DOHH2 (cell line): ENCODE data around the gene MAMDC4.

ENCODE experiments used
- H3F3A ChIP-seq: fragments of 200-600 bp; sonication (generic), shearing (Covaris generic); 2 replicates; pipeline ENCODE4 v1.6.0; 2016; ENCODE audit warnings: antibody characterized with exemption, mild to moderate bottlenecking; ENCODE audit not compliant: control insufficient read depth, insufficient read depth
- H3K27ac ChIP-seq: fragments of 200-600 bp; sonication (generic); 2 replicates; pipeline ENCODE4 v1.5.1; 2014; ENCODE audit warnings: low read depth, mild to moderate bottlenecking, low read length, moderate library complexity
- H3K27me3 ChIP-seq: fragments of 200-600 bp; sonication (generic); 2 replicates; pipeline ENCODE4 v1.6.1; 2014; ENCODE audit warnings: mild to moderate bottlenecking, low read length, mixed read lengths; ENCODE audit not compliant: control insufficient read depth
- H3K36me3 ChIP-seq: fragments of 200-600 bp; sonication (generic); 2 replicates; pipeline ENCODE4 v1.6.1; 2014; ENCODE audit warnings: mild to moderate bottlenecking, low read length, moderate library complexity, mixed read lengths; ENCODE audit not compliant: control insufficient read depth
- H3K4me1 ChIP-seq: fragments of 200-600 bp; sonication (generic); 2 replicates; pipeline ENCODE4 v1.6.1; 2014; ENCODE audit warnings: mild to moderate bottlenecking, low read length, mixed read lengths; ENCODE audit not compliant: control insufficient read depth
- H3K4me2 ChIP-seq: fragments of 200-600 bp; sonication (generic); 2 replicates; pipeline ENCODE4 v1.6.0; 2014; ENCODE audit warnings: mild to moderate bottlenecking, low read length, moderate library complexity
- H3K4me3 ChIP-seq: fragments of 200-600 bp; sonication (generic); 2 replicates; pipeline ENCODE4 v1.5.1; 2014; ENCODE audit warnings: mild to moderate bottlenecking, low read length, mixed read lengths
- H3K79me2 ChIP-seq: fragments of 200-600 bp; sonication (generic); 2 replicates; pipeline ENCODE4 v1.6.1; 2014; ENCODE audit warnings: mild to moderate bottlenecking, low read length, mixed read lengths; ENCODE audit not compliant: control insufficient read depth
- H3K9me2 ChIP-seq: fragments of 200-600 bp; sonication (generic); replicated peaks from 2 replicates; pipeline ENCODE4 v1.6.1; 2014; ENCODE audit warnings: mild to moderate bottlenecking, low read length, mixed read lengths; ENCODE audit not compliant: control insufficient read depth
- H3K9me3 ChIP-seq: fragments of 200-600 bp; sonication (generic); 2 replicates; pipeline ENCODE4 v1.6.1; 2014; ENCODE audit warnings: antibody characterized with exemption, low read length, mixed read lengths; ENCODE audit not compliant: control insufficient read depth, insufficient read depth
- H4K20me1 ChIP-seq: fragments of 200-600 bp; sonication (generic); 2 replicates; pipeline ENCODE4 v1.6.0; 2014; ENCODE audit warnings: low read depth, mild to moderate bottlenecking, antibody characterized with exemption, low read length, moderate library complexity; ENCODE audit not compliant: control insufficient read depth, insufficient read depth
- CTCF ChIP-seq: fragments of 200-600 bp; sonication (generic); IDR thresholded peaks from one replicate; pipeline ENCODE4 v1.5.1; 2014; ENCODE audit warnings: antibody characterized with exemption, mild to moderate bottlenecking, low read depth, low read length; ENCODE audit not compliant: poor library complexity, severe bottlenecking
- EZH2phosphoT487 ChIP-seq: fragments of 200-600 bp; sonication (generic); IDR thresholded peaks from 2 replicates; pipeline ENCODE4 v1.6.1; 2017; ENCODE audit warnings: borderline replicate concordance, mild to moderate bottlenecking, antibody characterized with exemption, low read length, moderate library complexity, mixed read lengths

MAMDC4 gene

GRCh38 chr9:136900988-136901515 lies 48.9 kb downstream of the MAMDC4 start:
- Histone ChIP-seq H3K9me2 (no peaks in the 10 kb centered on the region), H3K9me3 (no peaks in the 10 kb centered on the region), H3K36me3 (peaks cover 67% of the 10 kb centered on the region), H3K27ac (no peak overlapping the region), H3K4me2 (no peak overlapping the region), H3K79me2 (peaks cover 50% of the 10 kb centered on the region), H3F3A (no peaks in the 10 kb centered on the region), H3K4me3 (no peak overlapping the region), H3K4me1 (no peaks in the 10 kb centered on the region), H3K27me3 (no peaks in the 10 kb centered on the region), H4K20me1 (no peaks in the 10 kb centered on the region)
- TF ChIP-seq EZH2phosphoT487 (no peak), CTCF (no peak)

- TF ChIP-seq EZH2phosphoT487 (no peak), CTCF (no peak)
- H3K27me3 ChIP-seq: no peaks in the 10 kb centered on the region
- no peaks in the 10 kb centered on the region for H3F3A ChIP-seq
- H3K4me3 ChIP-seq: no peak overlapping the region
- H3K36me3 ChIP-seq: peaks cover 73% of the 10 kb centered on the region
- H3K9me3 ChIP-seq: no peaks in the 10 kb centered on the region
- no peak overlapping the region for H3K27ac ChIP-seq
- H3K4me1 ChIP-seq: no peaks in the 10 kb centered on the region
- H3K9me2 ChIP-seq: no peaks in the 10 kb centered on the region
- peaks cover 47% of the 10 kb centered on the region for H3K79me2 ChIP-seq
- no peaks in the 10 kb centered on the region for H4K20me1 ChIP-seq
- no peak overlapping the region for H3K4me2 ChIP-seq
Measured at GRCh38 chr9:136901516-136902258, 49.5 kb downstream of the MAMDC4 start.

- Histone ChIP-seq H3K4me1 (no peaks in the 10 kb centered on the region), H3K36me3 (peaks cover 78% of the 10 kb centered on the region), H3K79me2 (peaks cover 40% of the 10 kb centered on the region), H3K27ac (no peak overlapping the region), H3K27me3 (no peaks in the 10 kb centered on the region), H3K9me3 (no peaks in the 10 kb centered on the region), H3K4me2 (no peak overlapping the region), H3F3A (no peaks in the 10 kb centered on the region), H3K9me2 (no peaks in the 10 kb centered on the region), H3K4me3 (no peak overlapping the region), H4K20me1 (no peaks in the 10 kb centered on the region)
- TF ChIP-seq CTCF (no peak), EZH2phosphoT487 (no peak)
Measured at GRCh38 chr9:136902259-136902821, 50.2 kb downstream of the MAMDC4 start.
